HepG2 (cell line): ENCODE data around the gene MMS19. TPM values are rescaled to one million over a fixed set of nuclear protein-coding genes. Genes with fewer than 3 reads are reported as not detected.

Source experiments
- BCLAF1 ChIP-seq: fragments of 450-650 bp; IDR thresholded peaks from 2 replicates; pipeline ENCODE4 v1.6.1; 2017; ENCODE audit warnings: mild to moderate bottlenecking
- BRCA1 ChIP-seq: sonication (generic); formaldehyde crosslinking; IDR thresholded peaks from 2 replicates; pipeline ENCODE4 v1.4.0; 2020; ENCODE audit warnings: missing genetic modification reagents
- HCFC1 ChIP-seq: fragments of 150-350 bp; IDR thresholded peaks from 2 replicates; pipeline ENCODE4 v1.6.1; 2014; ENCODE audit warnings: low read depth, low read length
- NFIB ChIP-seq: sonication (generic); formaldehyde crosslinking; IDR thresholded peaks from 2 replicates; pipeline ENCODE4 v1.9.0; 2021; ENCODE audit warnings: missing genetic modification reagents, mild to moderate bottlenecking, borderline replicate concordance
- SP1 ChIP-seq, 2 experiments: fragments of 450-650 bp in 1 of 2; sonication (generic) in 1 of 2; formaldehyde crosslinking in 1 of 2; IDR thresholded peaks; 2 replicates each; pipeline versions ENCODE4 v1.4.0 to v1.6.1; 2016 to 2020; ENCODE audit warnings: missing genetic modification reagents in 1 of 2
- THAP9 ChIP-seq: sonication (generic); formaldehyde crosslinking; IDR thresholded peaks from 2 replicates; pipeline ENCODE4; 2020; ENCODE audit warnings: missing genetic modification reagents, mild to moderate bottlenecking, borderline replicate concordance
- ZNF501 ChIP-seq: sonication (generic); formaldehyde crosslinking; IDR thresholded peaks from 2 replicates; pipeline ENCODE4 v1.5.1; 2020; ENCODE audit warnings: mild to moderate bottlenecking, moderate library complexity, missing genetic modification reagents
- ZNF576 ChIP-seq: sonication (generic); formaldehyde crosslinking; IDR thresholded peaks from 2 replicates; pipeline ENCODE4 v1.4.0; 2020; ENCODE audit warnings: mild to moderate bottlenecking, missing genetic modification reagents
- ZNF704 ChIP-seq: sonication (generic); formaldehyde crosslinking; IDR thresholded peaks from 2 replicates; pipeline ENCODE4 v1.8.1; 2023; ENCODE audit warnings: mild to moderate bottlenecking, inconsistent platforms, moderate library complexity, missing genetic modification reagents, borderline replicate concordance
- ZUFSP ChIP-seq: sonication (generic); formaldehyde crosslinking; IDR thresholded peaks from 2 replicates; pipeline ENCODE4 v1.9.0; 2021; ENCODE audit warnings: missing genetic modification reagents, mild to moderate bottlenecking, borderline replicate concordance
- polyA plus RNA-seq, 8 experiments: library from polyadenylated mRNA; depleted of rRNA in 3 of 8; stranded (reverse) in 7 of 8; unstranded in 1 of 8; fragments of >200 nt; fragmentation: Illumina TruSeq in 4 of 8; extraction: Trizol in 4 of 8; gene quantifications; 2 replicates each; pipeline versions ENCODE4 v1.2.1 to v1.2.3, GENCODE V29; 2011 to 2016; ENCODE audit warnings: low read depth in 4 of 8, missing spikeins in 1 of 8, mixed read lengths in 1 of 8; ENCODE audit not compliant: insufficient read depth in 1 of 8
- total RNA-seq, 5 experiments: library from RNA; depleted of rRNA; stranded (reverse); fragments of >200 nt; fragmentation: Illumina TruSeq; extraction: Trizol; gene quantifications; 2 replicates each; pipeline ENCODE4 v1.2.3, GENCODE V29; 2016; ENCODE audit warnings: low read depth in 1 of 5
- TF ChIP-seq, protein P1 (sequence below): sonication (generic); formaldehyde crosslinking; IDR thresholded peaks from 2 replicates; pipeline ENCODE4 v1.9.0; 2021; ENCODE audit warnings: mild to moderate bottlenecking, missing genetic modification reagents

Gene MMS19
- total and polyA plus RNA-seq, 2 of the 13 experiments (the other 11 are each of a cell fraction or from before 2014, with no cell fraction given), result 76.4 to 107 TPM

- TF ChIP-seq BRCA1 (CRISPR knock-in tag), result no peak
- peak; percentile 82; the same call in 1 of the 2 replicates for TF ChIP-seq THAP9 (CRISPR knock-in tag)
- TF ChIP-seq, protein P1, sequence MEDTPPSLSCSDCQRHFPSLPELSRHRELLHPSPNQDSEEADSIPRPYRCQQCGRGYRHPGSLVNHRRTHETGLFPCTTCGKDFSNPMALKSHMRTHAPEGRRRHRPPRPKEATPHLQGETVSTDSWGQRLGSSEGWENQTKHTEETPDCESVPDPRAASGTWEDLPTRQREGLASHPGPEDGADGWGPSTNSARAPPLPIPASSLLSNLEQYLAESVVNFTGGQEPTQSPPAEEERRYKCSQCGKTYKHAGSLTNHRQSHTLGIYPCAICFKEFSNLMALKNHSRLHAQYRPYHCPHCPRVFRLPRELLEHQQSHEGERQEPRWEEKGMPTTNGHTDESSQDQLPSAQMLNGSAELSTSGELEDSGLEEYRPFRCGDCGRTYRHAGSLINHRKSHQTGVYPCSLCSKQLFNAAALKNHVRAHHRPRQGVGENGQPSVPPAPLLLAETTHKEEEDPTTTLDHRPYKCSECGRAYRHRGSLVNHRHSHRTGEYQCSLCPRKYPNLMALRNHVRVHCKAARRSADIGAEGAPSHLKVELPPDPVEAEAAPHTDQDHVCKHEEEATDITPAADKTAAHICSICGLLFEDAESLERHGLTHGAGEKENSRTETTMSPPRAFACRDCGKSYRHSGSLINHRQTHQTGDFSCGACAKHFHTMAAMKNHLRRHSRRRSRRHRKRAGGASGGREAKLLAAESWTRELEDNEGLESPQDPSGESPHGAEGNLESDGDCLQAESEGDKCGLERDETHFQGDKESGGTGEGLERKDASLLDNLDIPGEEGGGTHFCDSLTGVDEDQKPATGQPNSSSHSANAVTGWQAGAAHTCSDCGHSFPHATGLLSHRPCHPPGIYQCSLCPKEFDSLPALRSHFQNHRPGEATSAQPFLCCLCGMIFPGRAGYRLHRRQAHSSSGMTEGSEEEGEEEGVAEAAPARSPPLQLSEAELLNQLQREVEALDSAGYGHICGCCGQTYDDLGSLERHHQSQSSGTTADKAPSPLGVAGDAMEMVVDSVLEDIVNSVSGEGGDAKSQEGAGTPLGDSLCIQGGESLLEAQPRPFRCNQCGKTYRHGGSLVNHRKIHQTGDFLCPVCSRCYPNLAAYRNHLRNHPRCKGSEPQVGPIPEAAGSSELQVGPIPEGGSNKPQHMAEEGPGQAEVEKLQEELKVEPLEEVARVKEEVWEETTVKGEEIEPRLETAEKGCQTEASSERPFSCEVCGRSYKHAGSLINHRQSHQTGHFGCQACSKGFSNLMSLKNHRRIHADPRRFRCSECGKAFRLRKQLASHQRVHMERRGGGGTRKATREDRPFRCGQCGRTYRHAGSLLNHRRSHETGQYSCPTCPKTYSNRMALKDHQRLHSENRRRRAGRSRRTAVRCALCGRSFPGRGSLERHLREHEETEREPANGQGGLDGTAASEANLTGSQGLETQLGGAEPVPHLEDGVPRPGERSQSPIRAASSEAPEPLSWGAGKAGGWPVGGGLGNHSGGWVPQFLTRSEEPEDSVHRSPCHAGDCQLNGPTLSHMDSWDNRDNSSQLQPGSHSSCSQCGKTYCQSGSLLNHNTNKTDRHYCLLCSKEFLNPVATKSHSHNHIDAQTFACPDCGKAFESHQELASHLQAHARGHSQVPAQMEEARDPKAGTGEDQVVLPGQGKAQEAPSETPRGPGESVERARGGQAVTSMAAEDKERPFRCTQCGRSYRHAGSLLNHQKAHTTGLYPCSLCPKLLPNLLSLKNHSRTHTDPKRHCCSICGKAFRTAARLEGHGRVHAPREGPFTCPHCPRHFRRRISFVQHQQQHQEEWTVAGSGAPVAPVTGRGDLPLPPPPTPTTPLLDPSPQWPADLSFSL, result no peak
- no peak for TF ChIP-seq SP1 (IDR thresholded peaks at IDR 0.05)
- peak; percentile 87 for TF ChIP-seq SP1 (CRISPR knock-in tag; IDR thresholded peaks at IDR 0.05)
- TF ChIP-seq ZNF576, result 0 out of 2 replicates have a peak, but pooled peaks have one; percentile 53
- TF ChIP-seq BCLAF1, result no peak
- no peak for TF ChIP-seq HCFC1
- TF ChIP-seq ZUFSP (CRISPR knock-in tag), result no peak
- no peak for TF ChIP-seq NFIB (CRISPR knock-in tag)
- TF ChIP-seq ZNF501 (CRISPR knock-in tag), result peak; percentile 90
- peak; percentile 47; the same call in 1 of the 2 replicates for TF ChIP-seq ZNF704 (CRISPR knock-in tag)
These were observed at the start of gene MMS19 (continued) for GRCh38 chr10:97498076-97498840.
